H9 (cell line): ENCODE results near the gene NT5DC4. TPM values are rescaled to one million over a fixed set of nuclear protein-coding genes. Genes with fewer than 3 reads are reported as not detected.

Experiments
- DNase-seq: peaks from one replicate; pipeline ENCODE4 v3.0.0-alpha.2; 2017
- H2AFZ ChIP-seq: one replicate; pipeline ENCODE4 v1.6.1; 2013; ENCODE audit warnings: mild to moderate bottlenecking, low read length, control low read depth, moderate library complexity
- H2AK5ac ChIP-seq: 2 replicates; pipeline ENCODE4 v1.6.1; 2013; ENCODE audit warnings: low read length, control low read depth, mixed read lengths; ENCODE audit not compliant: insufficient read length
- H2BK120ac ChIP-seq: one replicate; pipeline ENCODE4 v1.6.1; 2013; ENCODE audit warnings: low read depth, mild to moderate bottlenecking, low read length, control low read depth, inconsistent platforms; ENCODE audit not compliant: poor library complexity, severe bottlenecking
- H2BK12ac ChIP-seq: 2 replicates; pipeline ENCODE4 v1.6.1; 2013; ENCODE audit warnings: low read length, control low read depth, mixed read lengths, low read depth; ENCODE audit not compliant: insufficient read length
- H2BK15ac ChIP-seq: 2 replicates; pipeline ENCODE4 v1.6.1; 2013; ENCODE audit warnings: low read depth, low read length, control low read depth
- H2BK20ac ChIP-seq: one replicate; pipeline ENCODE4 v1.6.1; 2013; ENCODE audit warnings: low read depth, mild to moderate bottlenecking, low read length, control low read depth, inconsistent platforms; ENCODE audit not compliant: poor library complexity, severe bottlenecking
- H2BK5ac ChIP-seq: 2 replicates; pipeline ENCODE4 v1.6.1; 2013; ENCODE audit warnings: low read length, control low read depth, mixed read lengths; ENCODE audit not compliant: insufficient read length
- H3K14ac ChIP-seq: 2 replicates; pipeline ENCODE4 v1.6.1; 2013; ENCODE audit warnings: low read length, control low read depth; ENCODE audit not compliant: insufficient read depth
- H3K18ac ChIP-seq: 2 replicates; pipeline ENCODE4 v1.6.1; 2013; ENCODE audit warnings: low read depth, mild to moderate bottlenecking, mixed read lengths, low read length, control low read depth; ENCODE audit not compliant: insufficient read length
- H3K23ac ChIP-seq: 2 replicates; pipeline ENCODE4 v1.6.1; 2013; ENCODE audit warnings: low read length, control low read depth, mixed read lengths, low read depth; ENCODE audit not compliant: insufficient read length
- H3K23me2 ChIP-seq: 2 replicates; pipeline ENCODE4 v1.6.1; 2013; ENCODE audit warnings: low read depth, mild to moderate bottlenecking, mixed read lengths, low read length, control low read depth; ENCODE audit not compliant: insufficient read length, poor library complexity, severe bottlenecking
- H3K27ac ChIP-seq: 2 replicates; pipeline ENCODE4 v1.5.1; 2013; ENCODE audit warnings: low read length, control low read depth, mixed read lengths, low read depth; ENCODE audit not compliant: insufficient read length
- H3K27me3 ChIP-seq: 2 replicates; pipeline ENCODE4 v1.6.1; 2013; ENCODE audit warnings: low read length, control low read depth, inconsistent platforms; ENCODE audit not compliant: insufficient read depth
- H3K4ac ChIP-seq: 2 replicates; pipeline ENCODE4 v1.6.1; 2013; ENCODE audit warnings: low read depth, mild to moderate bottlenecking, control low read depth, inconsistent platforms, low read length, moderate library complexity
- H3K4me1 ChIP-seq: 2 replicates; pipeline ENCODE4 v1.6.1; 2013; ENCODE audit warnings: low read length, control low read depth, inconsistent platforms; ENCODE audit not compliant: insufficient read depth
- H3K4me2 ChIP-seq: 2 replicates; pipeline ENCODE4 v1.6.1; 2013; ENCODE audit warnings: low read length, control low read depth, mixed read lengths; ENCODE audit not compliant: insufficient read length, insufficient read depth
- H3K56ac ChIP-seq: 2 replicates; pipeline ENCODE4 v1.6.1; 2013; ENCODE audit warnings: low read depth, mild to moderate bottlenecking, mixed read lengths, low read length, control low read depth; ENCODE audit not compliant: insufficient read length
- H3K79me1 ChIP-seq: 2 replicates; pipeline ENCODE4 v1.6.1; 2013; ENCODE audit warnings: low read depth, mild to moderate bottlenecking, moderate library complexity, low read length, control low read depth, inconsistent platforms; ENCODE audit not compliant: insufficient read depth, poor library complexity, severe bottlenecking
- H3K79me2 ChIP-seq: 2 replicates; pipeline ENCODE4 v1.6.1; 2013; ENCODE audit warnings: low read length, control low read depth, inconsistent platforms; ENCODE audit not compliant: insufficient read depth
- H3K9ac ChIP-seq: 2 replicates; pipeline ENCODE4 v1.6.1; 2013; ENCODE audit warnings: low read length, control low read depth, mixed read lengths; ENCODE audit not compliant: insufficient read length; ENCODE audit errors: extremely low read depth
- H3K9me3 ChIP-seq: one replicate; pipeline ENCODE4 v1.6.1; 2013; ENCODE audit warnings: low read depth, low read length, inconsistent platforms; ENCODE audit not compliant: control insufficient read depth
- H3T11ph ChIP-seq: one replicate; pipeline ENCODE4 v1.6.1; 2013; ENCODE audit warnings: mild to moderate bottlenecking, low read length, control low read depth, inconsistent platforms
- H4K20me1 ChIP-seq: one replicate; pipeline ENCODE4 v1.6.1; 2013; ENCODE audit not compliant: control insufficient read depth, insufficient read length, insufficient read depth
- H4K5ac ChIP-seq: 2 replicates; pipeline ENCODE4 v1.6.1; 2013; ENCODE audit warnings: low read depth, mild to moderate bottlenecking, mixed read lengths, low read length, control low read depth; ENCODE audit not compliant: insufficient read length
- H4K8ac ChIP-seq: replicated peaks from 2 replicates; pipeline ENCODE4 v1.6.1; 2013; ENCODE audit warnings: low read length, control low read depth, mixed read lengths, low read depth; ENCODE audit not compliant: insufficient read length
- H4K91ac ChIP-seq: 2 replicates; pipeline ENCODE4 v1.6.1; 2013; ENCODE audit warnings: low read depth, mild to moderate bottlenecking, moderate library complexity, mixed read lengths, low read length, control low read depth; ENCODE audit not compliant: insufficient read length
- H3K27ac Mint-ChIP-seq, 3 experiments: 2 replicates in 2 of 3; 3 replicates in 1 of 3; pipeline ENCODE4 v1.8.0; 2020 to 2021; ENCODE audit warnings: mixed read lengths in 3 of 3, mild to moderate bottlenecking in 1 of 3, moderate library complexity in 1 of 3
- H3K27me3 Mint-ChIP-seq: 2 replicates; pipeline ENCODE4 v1.8.0; 2021; ENCODE audit warnings: low read depth, mild to moderate bottlenecking, moderate library complexity, mixed read lengths
- H3K36me3 Mint-ChIP-seq, 3 experiments: 2 replicates in 2 of 3; 3 replicates in 1 of 3; pipeline ENCODE4 v1.8.0; 2020 to 2021; ENCODE audit warnings: low read depth in 3 of 3, mixed read lengths in 3 of 3; ENCODE audit not compliant: insufficient read depth in 1 of 3
- H3K4me1 Mint-ChIP-seq, 2 experiments: 2 replicates each; pipeline ENCODE4 v1.8.0; 2020; ENCODE audit warnings: mixed read lengths in 2 of 2
- H3K4me3 Mint-ChIP-seq, 2 experiments: 2 replicates in 1 of 2; 3 replicates in 1 of 2; pipeline ENCODE4 v1.8.0; 2020 to 2021; ENCODE audit warnings: mild to moderate bottlenecking in 2 of 2, mixed read lengths in 2 of 2, moderate library complexity in 1 of 2
- H3K9me3 Mint-ChIP-seq, 2 experiments: 2 replicates in 1 of 2; 3 replicates in 1 of 2; pipeline ENCODE4 v1.8.0; 2020; ENCODE audit warnings: mild to moderate bottlenecking in 2 of 2, mixed read lengths in 2 of 2, moderate library complexity in 1 of 2
- WGBS: extraction: QIAGEN DNeasy Blood & Tissue Kit; methylation state at CpG from one replicate; pipeline ENCODE4 v1.1.7; 2013; ENCODE audit warnings: missing lambda C conversion rate, low lambda C conversion rate, mixed read lengths; ENCODE audit not compliant: insufficient read length; ENCODE audit errors: extremely low coverage; 5-methylcytosine and 5-hydroxymethylcytosine counted together
- total RNA-seq: library from RNA; stranded (reverse); gene quantifications from 2 replicates; pipeline ENCODE4 v1.2.1, GENCODE V29; 2021
- TF ChIP-seq, protein P1 (sequence below): fragments of 200-600 bp; sonication (generic); conservative IDR thresholded peaks from 3 replicates; pipeline ENCODE4 v1.8.0; 2021; ENCODE audit warnings: antibody characterized with exemption, mild to moderate bottlenecking

The NT5DC4 gene
- total RNA-seq, 1 experiment from 2014 or later = not detected

DNA sequence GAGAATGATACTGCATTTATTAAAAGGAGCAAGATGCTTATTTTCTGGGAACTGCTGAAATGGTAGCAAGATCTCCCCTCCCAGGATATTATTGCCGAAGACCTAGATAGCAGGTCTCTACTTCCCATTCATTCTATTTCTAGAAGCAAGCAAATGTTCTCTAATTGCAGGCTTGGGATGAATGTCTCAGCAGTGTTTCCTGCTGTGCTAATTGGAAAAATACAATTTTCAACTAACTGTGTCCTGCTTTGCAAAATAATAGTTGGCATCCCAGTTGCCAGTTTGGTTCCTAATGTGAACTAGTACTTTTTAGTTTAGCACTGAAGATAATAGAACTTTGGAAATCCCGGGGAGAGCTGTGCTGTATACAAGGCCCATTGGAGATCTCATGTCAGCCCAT, 49.0 kb upstream of the NT5DC4 start:
- no peak overlapping the region for H2BK5ac ChIP-seq
- no peak overlapping the region for H4K8ac ChIP-seq
- H3K4me3 Mint-ChIP-seq = no peak overlapping the region
- H2BK20ac ChIP-seq = no peak overlapping the region
- WGBS = no CpG with 5 or more reads among the region's 2 CpGs
- H4K5ac ChIP-seq = no peak overlapping the region
- H4K20me1 ChIP-seq = no peaks in the 10 kb centered on the region
- DNase-seq = no peak
- no peak overlapping the region for H3K23ac ChIP-seq
- H3K9me3 ChIP-seq = no peaks in the 10 kb centered on the region
- H3K79me1 ChIP-seq = no peaks in the 10 kb centered on the region
- no peak overlapping the region for H2AK5ac ChIP-seq
- no peaks in the 10 kb centered on the region for H3K9me3 Mint-ChIP-seq
- TF ChIP-seq, protein P1, sequence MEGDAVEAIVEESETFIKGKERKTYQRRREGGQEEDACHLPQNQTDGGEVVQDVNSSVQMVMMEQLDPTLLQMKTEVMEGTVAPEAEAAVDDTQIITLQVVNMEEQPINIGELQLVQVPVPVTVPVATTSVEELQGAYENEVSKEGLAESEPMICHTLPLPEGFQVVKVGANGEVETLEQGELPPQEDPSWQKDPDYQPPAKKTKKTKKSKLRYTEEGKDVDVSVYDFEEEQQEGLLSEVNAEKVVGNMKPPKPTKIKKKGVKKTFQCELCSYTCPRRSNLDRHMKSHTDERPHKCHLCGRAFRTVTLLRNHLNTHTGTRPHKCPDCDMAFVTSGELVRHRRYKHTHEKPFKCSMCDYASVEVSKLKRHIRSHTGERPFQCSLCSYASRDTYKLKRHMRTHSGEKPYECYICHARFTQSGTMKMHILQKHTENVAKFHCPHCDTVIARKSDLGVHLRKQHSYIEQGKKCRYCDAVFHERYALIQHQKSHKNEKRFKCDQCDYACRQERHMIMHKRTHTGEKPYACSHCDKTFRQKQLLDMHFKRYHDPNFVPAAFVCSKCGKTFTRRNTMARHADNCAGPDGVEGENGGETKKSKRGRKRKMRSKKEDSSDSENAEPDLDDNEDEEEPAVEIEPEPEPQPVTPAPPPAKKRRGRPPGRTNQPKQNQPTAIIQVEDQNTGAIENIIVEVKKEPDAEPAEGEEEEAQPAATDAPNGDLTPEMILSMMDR = no peak
- no peak overlapping the region for H2AFZ ChIP-seq
- H3K27me3 Mint-ChIP-seq = no peaks in the 10 kb centered on the region; the same call in 1 of the 2 replicates
- H3K27ac ChIP-seq = no peak overlapping the region
- H3K9ac ChIP-seq = no peak overlapping the region
- no peak overlapping the region for H3K56ac ChIP-seq
- H3K4ac ChIP-seq = no peak overlapping the region
- peaks cover 10 to 19% of the 10 kb centered on the region in 2 experiments for H3K4me1 Mint-ChIP-seq
- no peak overlapping the region for H3K14ac ChIP-seq
- no peak overlapping the region for H3K27ac Mint-ChIP-seq
- no peak overlapping the region for H2BK120ac ChIP-seq
- no peaks in the 10 kb centered on the region for H3K79me2 ChIP-seq
- no peak overlapping the region for H2BK12ac ChIP-seq
- no peak overlapping the region for H4K91ac ChIP-seq
- H3K23me2 ChIP-seq = no peaks in the 10 kb centered on the region
- H3K4me2 ChIP-seq = no peak overlapping the region
- peaks cover 0 to 2% (median 0%) of the 10 kb centered on the region in 3 experiments; a peak in 1 of 7 replicates for H3K36me3 Mint-ChIP-seq
- H2BK15ac ChIP-seq = no peak overlapping the region
- no peaks in the 10 kb centered on the region for H3K4me1 ChIP-seq
- no peak overlapping the region for H3K18ac ChIP-seq
- no peaks in the 10 kb centered on the region for H3K27me3 ChIP-seq
- H3T11ph ChIP-seq = no peak overlapping the region
